Lung (tissue), 12 donors: ENCODE measurements around the gene DENND5A. TPM values are rescaled to one million over a fixed set of nuclear protein-coding genes. Genes with fewer than 3 reads are reported as not detected.

Source experiments
- ATAC-seq: fragments of 200-7000 bp; cut with Tn5 transposase; one replicate; pipeline ENCODE4 v1.9.1; 2020; ENCODE audit warnings: moderate number of reproducible peaks; ENCODE audit not compliant: insufficient read depth, low FRiP score
- DNase-seq, 3 donors: peaks; one replicate each; pipeline ENCODE4 v3.0.0-alpha.2; 2013 to 2017
- H3K27ac ChIP-seq, 2 donors: one replicate each; pipeline ENCODE4 v1.5.1; 2013; ENCODE audit warnings: mild to moderate bottlenecking in 2 of 2, moderate library complexity in 2 of 2, control low read depth in 1 of 2, inconsistent platforms in 1 of 2, low read depth in 1 of 2, low read length in 1 of 2
- H3K27me3 ChIP-seq, 3 donors: one replicate each; pipeline ENCODE4 v1.5.1; 2013; ENCODE audit warnings: low read length in 2 of 3; ENCODE audit not compliant: control insufficient read depth in 3 of 3, insufficient read depth in 3 of 3
- H3K36me3 ChIP-seq, 4 donors: one replicate each; pipeline ENCODE4 v1.5.1; 2013; ENCODE audit warnings: low read length in 4 of 4, mild to moderate bottlenecking in 1 of 4, moderate library complexity in 1 of 4; ENCODE audit not compliant: control insufficient read depth in 4 of 4, insufficient read depth in 4 of 4
- H3K4me1 ChIP-seq, 5 donors: one replicate each; pipeline ENCODE4 v1.5.1; 2013; ENCODE audit warnings: low read length in 5 of 5, mild to moderate bottlenecking in 2 of 5, moderate library complexity in 1 of 5; ENCODE audit not compliant: control insufficient read depth in 5 of 5, insufficient read depth in 5 of 5
- H3K4me3 ChIP-seq: one replicate; pipeline ENCODE4 v1.5.1; 2013; ENCODE audit warnings: mild to moderate bottlenecking, control low read depth, moderate library complexity
- H3K9ac ChIP-seq, 2 donors: one replicate each; pipeline ENCODE4 v1.5.1; 2013; ENCODE audit warnings: low read length in 2 of 2, control low read depth in 1 of 2; ENCODE audit not compliant: insufficient read depth in 1 of 2
- H3K9me3 ChIP-seq, 4 donors: one replicate each; pipeline ENCODE4 v1.5.1; 2013; ENCODE audit warnings: low read length in 3 of 4, mild to moderate bottlenecking in 1 of 4, moderate library complexity in 1 of 4; ENCODE audit not compliant: control insufficient read depth in 4 of 4, insufficient read depth in 3 of 4
- CTCF ChIP-seq: IDR thresholded peaks from 2 replicates; pipeline ENCODE4 v1.5.1; 2012; ENCODE audit warnings: mild to moderate bottlenecking; ENCODE audit errors: control extremely low read depth, extremely low read depth
- WGBS, 2 donors: extraction: QIAGEN DNeasy Blood & Tissue Kit; methylation state at CpG; one replicate each; pipeline ENCODE4 v1.1.7; 2013; 5-methylcytosine and 5-hydroxymethylcytosine counted together
- polyA plus RNA-seq, 2 donors: library from polyadenylated mRNA; stranded (reverse); fragments of 200-250 nt; gene quantifications; one replicate each; pipeline ENCODE4 v1.2.1, GENCODE V29; 2013
- total RNA-seq, 2 donors: library from RNA; depleted of rRNA in 1 of 2; stranded (reverse); fragments of >200 nt in 1 of 2; gene quantifications; one replicate each; pipeline ENCODE4 v1.2.1, GENCODE V29; 2014 to 2021
- donor health status: control.
- donor health status: control.
- donor health status: Bipolar disorder and iron deficiency.
- donor health status: healthy.
- donor health status: DM: yes; HTN: yes; CAD: no.

Gene DENND5A
- total and polyA plus RNA-seq, 4 donors = 20.8 to 152 (median 112) TPM

GRCh38 chr11:9273376-9274336 lies 8.5 kb upstream of the DENND5A start:
- Histone ChIP-seq H3K9me3 (no peaks in the 10 kb centered on the region), H3K36me3 (peaks cover 0 to 5% (median 1%) of the 10 kb centered on the region in 4 donors), H3K9ac (no peak overlapping the region), H3K27me3 (no peaks in the 10 kb centered on the region), H3K27ac (peak overlapping the region in 1 of 2 donors; percentile 47), H3K4me1 (peaks cover 0 to 6% (median 5%) of the 10 kb centered on the region in 5 donors), H3K4me3 (no peak overlapping the region)
- no peak for TF ChIP-seq CTCF
- 62 to 87% methylated on average over 15 of the region's 15 CpGs for WGBS, 2 donors
- ATAC-seq (peak; percentile 46), DNase-seq (no peak)

GRCh38 chr11:9269492-9270013 lies 4.4 kb upstream of the DENND5A start:
- Histone ChIP-seq H3K4me3 (no peak overlapping the region), H3K27ac (no peak overlapping the region), H3K9me3 (no peaks in the 10 kb centered on the region), H3K4me1 (peaks cover 0 to 6% (median 1%) of the 10 kb centered on the region in 5 donors), H3K9ac (no peak overlapping the region), H3K36me3 (no peaks in the 10 kb centered on the region), H3K27me3 (no peaks in the 10 kb centered on the region)
- no peak for ATAC-seq
- WGBS, 2 donors = 88 to 94% methylated on average over 2 of the region's 2 CpGs
- no peak for TF ChIP-seq CTCF
- DNase-seq = peak in 1 of 3 donors; percentile 36

GRCh38 chr11:9267680-9268079 lies 2.5 kb upstream of the DENND5A start:
- Histone ChIP-seq H3K4me1 (peaks cover 0 to 11% (median 4%) of the 10 kb centered on the region in 5 donors), H3K9ac (no peak overlapping the region), H3K4me3 (no peak overlapping the region), H3K36me3 (no peaks in the 10 kb centered on the region), H3K9me3 (no peaks in the 10 kb centered on the region), H3K27me3 (no peaks in the 10 kb centered on the region), H3K27ac (no peak overlapping the region)
- ATAC-seq (no peak), DNase-seq (no peak)
- no peak for TF ChIP-seq CTCF
- WGBS, 2 donors = 87 to 90% methylated on average over 4 of the region's 4 CpGs
